Ishikawa (cell line): ENCODE results near the gene MCU.

Experiments
- CEBPB ChIP-seq: IDR thresholded peaks from 2 replicates; pipeline ENCODE4 v1.6.1; 2012
- CREB1 ChIP-seq: IDR thresholded peaks from 2 replicates; pipeline ENCODE4 v1.6.1; 2012; ENCODE audit warnings: low read depth
- EGR1 ChIP-seq: IDR thresholded peaks from 2 replicates; pipeline ENCODE4 v1.6.1; 2012
- EP300 ChIP-seq: IDR thresholded peaks from 2 replicates; pipeline ENCODE4 v1.6.1; 2012; ENCODE audit warnings: borderline replicate concordance
- FOXM1 ChIP-seq: IDR thresholded peaks from 2 replicates; pipeline ENCODE4 v1.6.1; 2012; ENCODE audit warnings: low read depth, borderline replicate concordance
- MAX ChIP-seq: IDR thresholded peaks from 2 replicates; pipeline ENCODE4 v1.6.1; 2012
- NFIC ChIP-seq: IDR thresholded peaks from 2 replicates; pipeline ENCODE4 v1.6.1; 2012
- RAD21 ChIP-seq: IDR thresholded peaks from 2 replicates; pipeline ENCODE4 v1.6.1; 2012; ENCODE audit warnings: low read depth
- TAF1 ChIP-seq: IDR thresholded peaks from 2 replicates; pipeline ENCODE4 v1.6.1; 2012; ENCODE audit warnings: low read depth, mild to moderate bottlenecking
- TCF12 ChIP-seq: IDR thresholded peaks from 2 replicates; pipeline ENCODE4 v1.6.1; 2012; ENCODE audit warnings: low read depth
- TEAD4 ChIP-seq: IDR thresholded peaks from 2 replicates; pipeline ENCODE4 v1.6.1; 2012
- YY1 ChIP-seq: IDR thresholded peaks from 2 replicates; pipeline ENCODE4 v1.6.1; 2012; ENCODE audit warnings: low read depth
- ZBTB7A ChIP-seq: IDR thresholded peaks from 2 replicates; pipeline ENCODE4 v1.6.1; 2012; ENCODE audit warnings: low read depth
- TF ChIP-seq, protein P1 (sequence below): IDR thresholded peaks from 2 replicates; pipeline ENCODE4 v1.6.1; 2012
- TF ChIP-seq, protein P2 (sequence below): IDR thresholded peaks from 2 replicates; pipeline ENCODE4 v1.6.1; 2012; ENCODE audit warnings: low read depth, mild to moderate bottlenecking

MCU gene

GRCh38 chr10:72850861-72851260 lies 158.9 kb downstream of the MCU start:
- TF ChIP-seq FOXM1 (no peak), EGR1 (no peak), YY1 (no peak), TEAD4 (no peak), ZBTB7A (no peak), TAF1 (no peak), NFIC (no peak)
- TF ChIP-seq, protein P1, sequence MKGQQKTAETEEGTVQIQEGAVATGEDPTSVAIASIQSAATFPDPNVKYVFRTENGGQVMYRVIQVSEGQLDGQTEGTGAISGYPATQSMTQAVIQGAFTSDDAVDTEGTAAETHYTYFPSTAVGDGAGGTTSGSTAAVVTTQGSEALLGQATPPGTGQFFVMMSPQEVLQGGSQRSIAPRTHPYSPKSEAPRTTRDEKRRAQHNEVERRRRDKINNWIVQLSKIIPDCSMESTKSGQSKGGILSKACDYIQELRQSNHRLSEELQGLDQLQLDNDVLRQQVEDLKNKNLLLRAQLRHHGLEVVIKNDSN, result no peak

DNA sequence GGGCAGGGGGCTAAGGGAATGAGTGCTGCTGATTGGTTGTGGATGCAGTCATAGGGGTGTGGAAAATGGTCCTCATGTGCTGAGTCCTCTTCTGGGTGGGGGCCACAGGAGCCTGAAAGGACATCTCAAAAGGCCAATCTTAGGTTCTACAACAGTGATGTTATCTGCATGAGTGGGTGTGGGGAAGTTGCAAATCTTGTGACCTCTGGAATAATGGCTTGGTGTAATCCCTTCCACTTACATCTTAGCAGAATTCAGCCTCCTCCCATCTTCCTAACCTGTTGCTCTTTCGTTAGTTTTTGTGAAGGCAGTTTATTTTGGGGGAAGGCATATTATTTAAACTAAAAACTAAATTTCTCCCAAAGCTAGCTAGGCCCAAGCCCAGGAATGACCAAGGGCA lies 159.6 kb downstream of the MCU start:
- TF ChIP-seq TAF1 (no peak), TCF12 (no peak), CEBPB (no peak), ZBTB7A (no peak), MAX (no peak), YY1 (no peak), TEAD4 (no peak), EGR1 (no peak), EP300 (no peak), FOXM1 (no peak), RAD21 (no peak), CREB1 (no peak), NFIC (no peak)
- TF ChIP-seq, protein P1, result no peak
- TF ChIP-seq, protein P2, sequence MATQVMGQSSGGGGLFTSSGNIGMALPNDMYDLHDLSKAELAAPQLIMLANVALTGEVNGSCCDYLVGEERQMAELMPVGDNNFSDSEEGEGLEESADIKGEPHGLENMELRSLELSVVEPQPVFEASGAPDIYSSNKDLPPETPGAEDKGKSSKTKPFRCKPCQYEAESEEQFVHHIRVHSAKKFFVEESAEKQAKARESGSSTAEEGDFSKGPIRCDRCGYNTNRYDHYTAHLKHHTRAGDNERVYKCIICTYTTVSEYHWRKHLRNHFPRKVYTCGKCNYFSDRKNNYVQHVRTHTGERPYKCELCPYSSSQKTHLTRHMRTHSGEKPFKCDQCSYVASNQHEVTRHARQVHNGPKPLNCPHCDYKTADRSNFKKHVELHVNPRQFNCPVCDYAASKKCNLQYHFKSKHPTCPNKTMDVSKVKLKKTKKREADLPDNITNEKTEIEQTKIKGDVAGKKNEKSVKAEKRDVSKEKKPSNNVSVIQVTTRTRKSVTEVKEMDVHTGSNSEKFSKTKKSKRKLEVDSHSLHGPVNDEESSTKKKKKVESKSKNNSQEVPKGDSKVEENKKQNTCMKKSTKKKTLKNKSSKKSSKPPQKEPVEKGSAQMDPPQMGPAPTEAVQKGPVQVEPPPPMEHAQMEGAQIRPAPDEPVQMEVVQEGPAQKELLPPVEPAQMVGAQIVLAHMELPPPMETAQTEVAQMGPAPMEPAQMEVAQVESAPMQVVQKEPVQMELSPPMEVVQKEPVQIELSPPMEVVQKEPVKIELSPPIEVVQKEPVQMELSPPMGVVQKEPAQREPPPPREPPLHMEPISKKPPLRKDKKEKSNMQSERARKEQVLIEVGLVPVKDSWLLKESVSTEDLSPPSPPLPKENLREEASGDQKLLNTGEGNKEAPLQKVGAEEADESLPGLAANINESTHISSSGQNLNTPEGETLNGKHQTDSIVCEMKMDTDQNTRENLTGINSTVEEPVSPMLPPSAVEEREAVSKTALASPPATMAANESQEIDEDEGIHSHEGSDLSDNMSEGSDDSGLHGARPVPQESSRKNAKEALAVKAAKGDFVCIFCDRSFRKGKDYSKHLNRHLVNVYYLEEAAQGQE, result no peak

GRCh38 chr10:72852508-72852907 lies 160.6 kb downstream of the MCU start:
- TF ChIP-seq TAF1 (no peak), NFIC (no peak), MAX (no peak), RAD21 (no peak), TEAD4 (no peak), YY1 (no peak), FOXM1 (no peak), EP300 (no peak), TCF12 (no peak), CREB1 (no peak), CEBPB (no peak), ZBTB7A (no peak), EGR1 (no peak)
- TF ChIP-seq, protein P2, result no peak
- TF ChIP-seq, protein P1, result no peak

GRCh38 chr10:72855129-72855528 lies 163.2 kb downstream of the MCU start:
- TF ChIP-seq RAD21 (no peak), YY1 (no peak), FOXM1 (no peak), TCF12 (no peak), EP300 (no peak), TEAD4 (no peak), CREB1 (no peak), EGR1 (no peak), CEBPB (no peak), TAF1 (no peak), MAX (no peak), NFIC (no peak)
- TF ChIP-seq, protein P2, result no peak
